Smooth muscle cell (in vitro differentiated cells): Measurements from ENCODE around the gene SLC35F1. TPM values are rescaled to one million over a fixed set of nuclear protein-coding genes. Genes with fewer than 3 reads are reported as not detected.
"Not testable (repeated sequence)": the region's sequence is repeated elsewhere in the genome, so short reads cannot be mapped to it uniquely, and the experiment has no call there.

ENCODE experiments used
- DNase-seq: peaks from one replicate; lab custom pipeline; 2025; ENCODE audit not compliant: unreplicated experiment; lab: John Stamatoyannopoulos, UW
- H2AFZ ChIP-seq: fragments of 200-600 bp; sonication (generic); 2 replicates; pipeline ENCODE4 v1.6.0; 2016; ENCODE audit warnings: antibody characterized with exemption, low read depth, mild to moderate bottlenecking
- H3F3A ChIP-seq: fragments of 200-600 bp; sonication (generic); 2 replicates; pipeline ENCODE4 v1.6.0; 2017; ENCODE audit warnings: antibody characterized with exemption, low read depth
- H3K27ac ChIP-seq: fragments of 200-600 bp; sonication (generic); 2 replicates; pipeline ENCODE4 v1.5.1; 2016; ENCODE audit warnings: low read depth, mild to moderate bottlenecking
- H3K27me3 ChIP-seq: fragments of 200-600 bp; sonication (generic); 2 replicates; pipeline ENCODE4 v1.6.1; 2016; ENCODE audit warnings: low read depth, mild to moderate bottlenecking
- H3K36me3 ChIP-seq: fragments of 200-600 bp; sonication (generic); 2 replicates; pipeline ENCODE4 v1.5.1; 2016; ENCODE audit warnings: low read depth
- H3K4me1 ChIP-seq: fragments of 200-600 bp; sonication (generic); 2 replicates; pipeline ENCODE4 v1.5.1; 2016; ENCODE audit warnings: low read depth
- H3K4me2 ChIP-seq: fragments of 200-600 bp; sonication (generic); 2 replicates; pipeline ENCODE4 v1.6.0; 2016; ENCODE audit warnings: mild to moderate bottlenecking
- H3K4me3 ChIP-seq: fragments of 200-600 bp; sonication (generic); 2 replicates; pipeline ENCODE4 v1.5.1; 2016; ENCODE audit warnings: mild to moderate bottlenecking
- H3K79me2 ChIP-seq: fragments of 200-600 bp; sonication (generic); 2 replicates; pipeline ENCODE4 v1.6.0; 2016; ENCODE audit warnings: low read depth, mild to moderate bottlenecking
- H3K9ac ChIP-seq: fragments of 200-600 bp; sonication (generic); 2 replicates; pipeline ENCODE4 v1.6.0; 2016; ENCODE audit warnings: low read depth
- H3K9me3 ChIP-seq: fragments of 200-600 bp; sonication (generic); replicated peaks from 2 replicates; pipeline ENCODE4 v1.5.1; 2016; ENCODE audit warnings: low read depth
- H4K20me1 ChIP-seq: fragments of 200-600 bp; sonication (generic); 2 replicates; pipeline ENCODE4 v1.6.0; 2016; ENCODE audit warnings: low read depth
- CTCF ChIP-seq: fragments of 200-600 bp; sonication (generic); IDR thresholded peaks from 2 replicates; pipeline ENCODE4 v1.5.1; 2017; ENCODE audit warnings: borderline replicate concordance, mild to moderate bottlenecking, antibody characterized with exemption; ENCODE audit not compliant: insufficient read depth, poor library complexity, severe bottlenecking
- WGBS: methylation state at CpG from one replicate; pipeline ENCODE4 v1.1.7; 2016; ENCODE audit warnings: low lambda C conversion rate; 5-methylcytosine and 5-hydroxymethylcytosine counted together
- polyA plus RNA-seq: library from polyadenylated mRNA; unstranded; fragments of >200 nt; fragmentation: Nextera tagmentation; extraction: Ambion mirVana; gene quantifications from 2 replicates; pipeline ENCODE4 v1.2.1, GENCODE V29; 2016
- total RNA-seq: library from RNA; depleted of rRNA; stranded (reverse); fragments of >200 nt; gene quantifications from 2 replicates; pipeline ENCODE4 v1.2.3, GENCODE V29; 2014

Gene SLC35F1
- total and polyA plus RNA-seq, 2 experiments from 2014 or later: 0.05 to 0.09 TPM

- WGBS: 85% methylated on average over 1 of the region's 1 CpG
Measured at GRCh38 chr6:117960877-117961276, 53.8 kb downstream of the SLC35F1 start.

GRCh38 chr6:117961301-117961700 lies 54.2 kb downstream of the SLC35F1 start:
- no peaks in the 10 kb centered on the region for H3K36me3 ChIP-seq
- H4K20me1 ChIP-seq: no peaks in the 10 kb centered on the region
- no peaks in the 10 kb centered on the region for H3F3A ChIP-seq
- no peak overlapping the region for H2AFZ ChIP-seq
- H3K9ac ChIP-seq: no peak overlapping the region
- 94% methylated on average over 3 of the region's 3 CpGs for WGBS
- no peaks in the 10 kb centered on the region for H3K9me3 ChIP-seq
- no peak overlapping the region for H3K27ac ChIP-seq
- no peaks in the 10 kb centered on the region for H3K27me3 ChIP-seq
- no peak for TF ChIP-seq CTCF
- no peak overlapping the region for H3K4me2 ChIP-seq
- H3K79me2 ChIP-seq: no peaks in the 10 kb centered on the region
- H3K4me3 ChIP-seq: no peak overlapping the region
- DNase-seq: no peak
- peaks cover 2% of the 10 kb centered on the region for H3K4me1 ChIP-seq

More at GRCh38 chr6:117960877-117961276, 53.8 kb downstream of the SLC35F1 start:
- Histone ChIP-seq H3K9ac (no peak overlapping the region), H3K27me3 (no peaks in the 10 kb centered on the region), H3K4me1 (peaks cover 6% of the 10 kb centered on the region), H3K27ac (no peak overlapping the region), H4K20me1 (no peaks in the 10 kb centered on the region), H3K9me3 (no peaks in the 10 kb centered on the region), H3K36me3 (no peaks in the 10 kb centered on the region), H3F3A (no peaks in the 10 kb centered on the region), H3K4me2 (no peak overlapping the region), H2AFZ (no peak overlapping the region), H3K79me2 (no peaks in the 10 kb centered on the region), H3K4me3 (no peak overlapping the region)
- no peak for TF ChIP-seq CTCF
- DNase-seq: no peak

- not testable (repeated sequence) for H3K36me3 ChIP-seq, H3K4me3 ChIP-seq, DNase-seq, H3K4me1 ChIP-seq, H3K27me3 ChIP-seq, H3F3A ChIP-seq, H3K9me3 ChIP-seq, H3K79me2 ChIP-seq, H3K9ac ChIP-seq, H4K20me1 ChIP-seq, H3K27ac ChIP-seq, H2AFZ ChIP-seq, H3K4me2 ChIP-seq
- WGBS: 89% methylated on average over 7 of the region's 7 CpGs
Measured at GRCh38 chr6:117965763-117966162, 58.7 kb downstream of the SLC35F1 start.

GRCh38 chr6:117971637-117972036 lies 64.6 kb downstream of the SLC35F1 start:
- H3K79me2 ChIP-seq: no peaks in the 10 kb centered on the region
- TF ChIP-seq CTCF: no peak

More at GRCh38 chr6:117971637-117972036, 64.6 kb downstream of the SLC35F1 start:
- Histone ChIP-seq H3K4me3 (no peak overlapping the region), H4K20me1 (no peaks in the 10 kb centered on the region), H3K36me3 (no peaks in the 10 kb centered on the region), H3K9ac (no peak overlapping the region), H3F3A (no peaks in the 10 kb centered on the region), H2AFZ (no peak overlapping the region), H3K27me3 (no peaks in the 10 kb centered on the region), H3K9me3 (no peaks in the 10 kb centered on the region), H3K4me1 (no peaks in the 10 kb centered on the region), H3K4me2 (no peak overlapping the region), H3K27ac (no peak overlapping the region)
- no peak for DNase-seq
